ENCODE measurements around the gene SLC6A6. TPM values are rescaled to one million over a fixed set of nuclear protein-coding genes. Genes with fewer than 3 reads are reported as not detected.
A peak's percentile ranks its signal among the peaks of the same experiment; 100 is the strongest.

The SLC6A6 gene
- total RNA-seq, 2 donors from 2014 or later: 51.8 to 68.6 TPM

DNA sequence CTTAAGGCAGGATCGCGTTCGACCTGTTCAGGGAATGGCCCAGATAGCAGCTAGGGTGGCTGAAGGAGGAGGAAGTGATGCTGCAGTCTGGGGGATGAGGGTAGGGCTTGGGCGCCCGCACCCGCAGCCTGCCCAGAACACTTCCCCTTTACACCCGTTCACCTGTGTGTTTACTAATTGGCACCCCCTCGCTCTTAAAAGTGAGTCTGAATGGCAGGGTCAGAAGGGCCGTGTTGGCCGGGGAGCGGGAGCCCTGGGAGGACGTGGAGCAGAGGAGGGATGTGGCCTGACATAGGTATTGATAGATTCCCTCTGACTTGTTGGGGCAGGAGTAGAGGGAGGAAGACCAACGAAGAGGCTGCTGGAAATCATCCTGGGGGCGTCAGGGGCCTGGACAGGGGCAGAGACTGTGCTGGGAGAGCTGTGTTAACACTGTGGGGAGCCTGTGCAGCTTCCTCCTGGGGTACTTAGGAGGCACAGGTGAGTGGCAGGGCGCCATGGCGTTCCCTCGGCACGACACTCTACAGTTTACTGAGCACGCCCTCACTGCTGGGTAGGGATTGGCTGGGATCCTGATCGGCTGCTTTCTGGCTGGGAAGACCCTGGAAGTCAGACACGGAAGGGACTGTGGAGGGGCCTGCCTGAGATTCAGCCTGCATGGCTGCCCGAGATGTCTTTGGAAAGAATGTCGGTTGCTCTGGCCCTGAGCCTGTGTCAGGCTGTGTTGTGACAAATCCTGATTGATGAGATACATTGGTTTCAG is 51.7 kb downstream of the SLC6A6 start:
- H3K27me3 Mint-ChIP-seq: no peaks in the 10 kb centered on the region
- DNase-seq (no peak), ATAC-seq (no peak)
- H3K36me3 Mint-ChIP-seq (ENCODE audit: low read depth): peaks cover 8% of the 10 kb centered on the region
- no peak overlapping the region for H3K4me3 Mint-ChIP-seq
- peak overlapping the region; percentile 83 for H3K27ac Mint-ChIP-seq
- peaks cover 11% of the 10 kb centered on the region for H3K4me1 Mint-ChIP-seq
- H3K9me3 ChIP-seq (ENCODE audit: control insufficient read depth, low read length, poor library complexity, severe bottlenecking): no peaks in the 10 kb centered on the region

DNA sequence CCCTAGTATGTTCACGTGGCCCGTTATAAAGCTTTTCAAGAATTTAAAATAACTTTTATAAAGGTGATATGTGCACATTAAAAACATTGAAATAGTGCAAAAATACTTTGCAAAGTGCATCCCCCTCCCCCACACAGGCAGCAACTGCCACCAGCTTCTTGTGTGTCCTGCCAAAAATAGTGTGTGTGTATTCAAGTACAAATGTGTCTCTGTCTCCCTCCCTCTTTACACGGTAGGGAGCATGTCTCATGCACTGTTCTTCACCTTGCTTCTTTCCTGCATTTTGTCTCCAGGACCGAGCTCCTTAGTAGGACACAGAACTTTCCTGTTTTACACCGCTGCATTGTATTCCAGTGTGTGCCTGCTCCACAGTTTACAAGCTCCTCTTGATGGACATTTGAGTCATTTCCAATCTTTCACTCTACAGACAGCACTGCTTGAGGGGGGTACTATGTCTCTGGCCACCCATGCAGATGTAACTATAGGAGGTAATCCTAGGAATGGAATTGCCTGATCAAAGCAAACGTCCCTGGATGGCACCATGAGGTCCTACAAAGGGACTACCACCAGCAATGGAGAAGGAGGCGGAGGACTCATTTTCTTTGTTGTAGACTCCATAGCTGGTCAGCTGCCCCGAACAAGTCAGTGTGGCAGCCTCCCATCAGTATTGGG is 52.4 kb downstream of the SLC6A6 start:
- no peak overlapping the region for H3K4me3 Mint-ChIP-seq
- no peaks in the 10 kb centered on the region for H3K9me3 ChIP-seq (ENCODE audit: control insufficient read depth, low read length, poor library complexity, severe bottlenecking)
- peaks cover 8% of the 10 kb centered on the region for H3K36me3 Mint-ChIP-seq (ENCODE audit: low read depth)
- H3K4me1 Mint-ChIP-seq: peaks cover 11% of the 10 kb centered on the region
- ATAC-seq (no peak), DNase-seq (no peak)
- no peaks in the 10 kb centered on the region for H3K27me3 Mint-ChIP-seq
- peak overlapping the region; percentile 24 for H3K27ac Mint-ChIP-seq

DNA sequence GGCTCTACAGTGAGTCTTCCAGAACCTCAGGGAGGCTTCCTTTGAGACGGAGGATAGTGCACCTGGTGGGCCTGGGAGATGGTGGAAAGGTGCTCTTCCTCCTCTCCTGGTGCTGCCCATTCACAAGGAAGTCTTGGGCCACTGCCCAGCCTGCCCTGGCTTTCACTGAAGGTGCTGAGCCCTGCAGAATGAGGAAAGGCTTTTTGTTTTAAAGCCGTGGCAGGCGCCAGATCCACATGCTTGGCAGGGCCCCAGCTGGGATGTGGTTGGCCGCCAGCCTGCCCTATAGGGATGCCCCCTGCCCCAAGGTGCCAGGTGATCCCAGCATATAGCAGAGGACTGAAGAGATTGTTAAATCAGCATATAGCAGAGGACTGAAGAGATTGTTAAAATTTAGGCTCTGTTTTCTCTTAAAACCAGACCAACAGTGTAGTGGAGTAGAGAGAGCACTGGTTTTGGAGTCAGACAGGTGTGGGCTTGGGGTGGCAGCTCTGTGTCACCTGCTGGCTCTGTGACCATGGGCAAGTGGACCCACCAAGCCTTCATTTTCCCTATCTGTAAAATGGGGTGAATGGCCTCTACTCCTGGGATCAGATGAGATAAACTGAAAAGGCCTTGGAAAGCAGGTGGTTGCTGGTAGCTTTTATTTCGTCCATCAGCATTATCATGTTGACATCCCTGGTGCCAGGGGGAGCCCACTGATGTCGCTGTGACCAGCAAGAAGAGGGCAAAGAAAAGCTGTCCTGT is 53.3 kb downstream of the SLC6A6 start:
- Mint-ChIP-seq H3K4me3 (no peak overlapping the region), H3K36me3 (ENCODE audit: low read depth) (peaks cover 12% of the 10 kb centered on the region), H3K4me1 (peaks cover 16% of the 10 kb centered on the region), H3K27ac (peak overlapping the region; percentile 24), H3K27me3 (no peaks in the 10 kb centered on the region)
- H3K9me3 ChIP-seq (ENCODE audit: control insufficient read depth, low read length, poor library complexity, severe bottlenecking): no peaks in the 10 kb centered on the region
- no peak for DNase-seq
- no peak for ATAC-seq

DNA sequence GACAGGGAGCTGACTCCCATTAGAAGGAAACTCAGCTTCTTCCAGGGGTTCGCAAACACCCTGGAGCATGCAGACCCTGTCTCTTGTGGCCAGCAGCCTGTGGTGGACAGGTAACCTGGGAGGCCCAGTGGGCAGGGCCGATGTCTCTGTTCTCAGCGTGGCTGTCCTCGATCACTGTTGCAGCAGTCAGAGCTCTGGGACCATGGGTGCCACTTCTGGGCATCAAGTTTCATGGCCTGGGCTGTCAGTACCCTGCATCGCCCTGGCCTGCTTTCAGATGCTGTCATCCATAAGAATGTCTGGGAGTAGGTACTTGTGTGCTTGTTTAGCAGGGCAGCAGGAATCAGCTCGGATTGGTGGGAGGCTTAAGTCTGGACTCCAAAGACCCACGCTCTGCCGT is 54.4 kb downstream of the SLC6A6 start:
- DNase-seq (no peak), ATAC-seq (no peak)
- H3K36me3 Mint-ChIP-seq (ENCODE audit: low read depth): peaks cover 6% of the 10 kb centered on the region
- no peak overlapping the region for H3K27ac Mint-ChIP-seq
- H3K4me3 Mint-ChIP-seq: no peak overlapping the region
- no peaks in the 10 kb centered on the region for H3K27me3 Mint-ChIP-seq
- H3K4me1 Mint-ChIP-seq: peaks cover 10% of the 10 kb centered on the region
- H3K9me3 ChIP-seq (ENCODE audit: control insufficient read depth, low read length, poor library complexity, severe bottlenecking): no peaks in the 10 kb centered on the region

DNA sequence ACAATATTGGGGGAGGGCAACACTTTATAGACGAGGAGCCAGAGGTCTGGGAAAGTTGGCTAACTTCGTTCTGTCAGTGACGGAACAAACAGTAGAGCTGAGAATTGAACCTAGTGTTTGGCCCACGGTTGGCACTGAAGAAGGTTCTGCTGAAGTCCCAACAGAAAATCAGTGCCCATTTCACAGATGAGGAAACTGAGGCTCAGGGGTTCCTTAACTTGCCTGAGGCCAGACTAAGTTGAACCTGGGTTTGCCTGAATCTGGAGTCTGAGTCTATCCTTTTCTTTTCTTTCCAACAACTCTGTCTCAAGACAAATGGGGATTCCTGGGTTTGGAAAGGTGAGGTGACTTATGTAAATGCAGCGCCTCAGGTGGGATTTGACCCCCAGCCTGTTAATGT is 55.1 kb downstream of the SLC6A6 start:
- no peaks in the 10 kb centered on the region for H3K9me3 ChIP-seq (ENCODE audit: control insufficient read depth, low read length, poor library complexity, severe bottlenecking)
- no peak for DNase-seq
- Mint-ChIP-seq H3K4me1 (peaks cover 10% of the 10 kb centered on the region), H3K27ac (peak overlapping the region; percentile 54), H3K27me3 (no peaks in the 10 kb centered on the region), H3K4me3 (no peak overlapping the region), H3K36me3 (ENCODE audit: low read depth) (peaks cover 6% of the 10 kb centered on the region)
- no peak for ATAC-seq

DNA sequence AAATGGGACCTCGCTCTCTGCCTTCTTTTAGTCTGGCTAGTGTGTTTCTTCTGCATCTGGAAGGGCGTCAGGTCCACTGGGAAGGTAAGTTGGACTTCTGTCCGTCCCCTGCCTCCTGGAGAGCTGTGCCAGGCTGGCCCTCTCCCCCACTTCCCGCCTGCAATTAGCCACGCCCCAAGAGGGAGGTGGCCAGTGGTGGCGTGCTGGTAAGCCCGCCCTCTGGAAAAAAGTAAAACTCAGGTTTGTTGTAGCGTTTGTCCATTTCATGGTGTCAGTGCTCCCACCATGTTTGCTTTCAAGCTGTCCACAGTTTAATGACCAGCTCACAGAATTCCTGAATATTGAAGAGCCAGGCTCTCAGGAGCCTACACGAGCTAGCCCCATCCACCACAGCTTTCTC is 55.6 kb downstream of the SLC6A6 start:
- H3K4me3 Mint-ChIP-seq: no peak overlapping the region
- H3K27me3 Mint-ChIP-seq: no peaks in the 10 kb centered on the region
- peaks cover 13% of the 10 kb centered on the region for H3K4me1 Mint-ChIP-seq
- no peaks in the 10 kb centered on the region for H3K9me3 ChIP-seq (ENCODE audit: control insufficient read depth, low read length, poor library complexity, severe bottlenecking)
- no peak for DNase-seq
- ATAC-seq: no peak
- H3K36me3 Mint-ChIP-seq (ENCODE audit: low read depth): peaks cover 8% of the 10 kb centered on the region
- H3K27ac Mint-ChIP-seq: peak overlapping the region; percentile 54

DNA sequence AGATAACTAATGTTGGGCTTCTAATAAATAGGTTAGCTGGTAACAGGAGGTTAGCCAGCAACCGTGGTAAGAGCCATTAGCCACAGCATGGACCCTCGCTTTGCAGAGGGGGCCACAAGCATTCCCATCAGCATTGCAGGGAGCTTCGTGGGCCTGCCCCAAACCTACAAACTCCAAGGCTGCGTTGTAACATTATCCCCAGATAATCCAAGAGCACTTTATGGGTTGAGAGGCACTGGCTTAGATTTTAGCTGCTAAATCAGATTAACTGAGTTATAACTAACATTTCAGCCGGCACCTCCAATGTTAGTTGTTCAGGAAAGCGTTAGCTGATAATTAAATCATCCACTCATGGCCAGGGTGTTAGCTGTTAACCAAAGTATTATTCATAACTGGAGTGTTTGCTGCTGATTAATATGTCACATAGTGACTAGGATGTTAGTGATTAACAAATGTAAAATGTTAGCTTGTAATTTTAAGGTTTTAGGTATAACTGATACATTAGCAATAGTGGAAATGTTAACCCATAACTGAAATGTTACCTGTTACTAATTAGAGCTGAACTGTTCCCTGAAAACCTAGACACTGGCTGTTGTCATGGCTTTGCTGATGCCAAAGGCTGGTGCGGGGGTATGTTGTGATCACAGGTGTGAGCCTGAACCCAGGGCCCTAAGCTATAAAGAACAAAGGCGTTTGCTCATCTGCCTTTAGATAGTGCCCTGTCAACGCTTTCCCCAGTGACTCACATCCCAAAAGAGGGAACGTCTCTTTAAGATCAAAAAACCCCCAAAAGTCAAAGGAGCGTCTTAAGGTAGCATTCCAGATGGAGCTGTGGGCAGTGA is 56.2 kb downstream of the SLC6A6 start:
- ATAC-seq: no peak
- H3K36me3 Mint-ChIP-seq (ENCODE audit: low read depth): peaks cover 5% of the 10 kb centered on the region

DNA sequence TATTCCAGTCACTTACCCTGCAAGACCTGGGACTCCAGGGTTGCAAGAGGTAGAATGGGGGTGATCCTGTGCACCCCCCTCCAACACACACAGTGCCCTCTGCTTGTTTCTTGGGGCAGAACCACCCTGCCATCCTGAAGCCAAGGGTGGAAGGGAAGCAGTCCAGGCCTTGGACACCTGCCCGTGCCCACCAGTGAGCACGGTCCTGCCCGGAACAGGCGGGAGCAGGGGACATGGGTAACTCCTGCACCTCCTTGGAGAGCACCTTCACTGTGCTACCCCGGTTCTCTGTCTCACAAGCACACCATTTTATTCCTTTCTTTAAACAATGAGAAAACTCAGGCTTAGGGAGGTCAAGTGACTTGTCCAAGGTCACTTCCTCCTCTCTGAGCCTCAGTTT is 57.0 kb downstream of the SLC6A6 start:
- Mint-ChIP-seq H3K27me3 (no peaks in the 10 kb centered on the region), H3K4me1 (peaks cover 11% of the 10 kb centered on the region), H3K4me3 (no peak overlapping the region), H3K27ac (no peak overlapping the region), H3K36me3 (ENCODE audit: low read depth) (peaks cover 5% of the 10 kb centered on the region)
- H3K9me3 ChIP-seq (ENCODE audit: control insufficient read depth, low read length, poor library complexity, severe bottlenecking): no peaks in the 10 kb centered on the region
- DNase-seq: no peak
- no peak for ATAC-seq

More for the DNA sequence above, 56.2 kb downstream of the SLC6A6 start:
- H3K4me1 Mint-ChIP-seq: peaks cover 13% of the 10 kb centered on the region
- no peaks in the 10 kb centered on the region for H3K9me3 ChIP-seq (ENCODE audit: control insufficient read depth, low read length, poor library complexity, severe bottlenecking)
- no peak overlapping the region for H3K4me3 Mint-ChIP-seq
- H3K27me3 Mint-ChIP-seq: no peaks in the 10 kb centered on the region
- DNase-seq: no peak
- peak overlapping the region; percentile 54 for H3K27ac Mint-ChIP-seq

DNA sequence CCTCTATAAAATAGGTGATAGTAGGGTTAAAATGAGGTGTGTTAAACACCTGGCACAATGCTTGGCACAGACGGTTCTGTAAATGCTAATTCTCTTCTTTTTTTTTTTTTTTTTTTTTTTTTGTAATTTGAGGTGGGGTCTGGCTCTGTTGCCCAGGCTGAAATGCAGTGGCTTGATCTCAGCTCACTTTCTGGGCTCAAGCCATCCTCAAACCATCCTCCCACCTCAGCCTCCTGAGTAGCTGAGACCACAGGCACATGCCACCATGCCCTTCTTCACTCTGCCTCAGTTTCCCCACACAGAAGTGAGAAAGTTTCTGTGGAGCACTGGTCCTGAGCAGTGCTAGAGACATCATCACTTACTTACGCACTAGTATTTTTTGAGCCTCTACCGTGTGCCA is 57.4 kb downstream of the SLC6A6 start:
- peaks cover 5% of the 10 kb centered on the region for H3K36me3 Mint-ChIP-seq (ENCODE audit: low read depth)
- DNase-seq: no peak
- H3K4me1 Mint-ChIP-seq: peaks cover 11% of the 10 kb centered on the region
- H3K9me3 ChIP-seq (ENCODE audit: control insufficient read depth, low read length, poor library complexity, severe bottlenecking): no peaks in the 10 kb centered on the region
- H3K27ac Mint-ChIP-seq: no peak overlapping the region
- no peak overlapping the region for H3K4me3 Mint-ChIP-seq
- ATAC-seq: no peak
- H3K27me3 Mint-ChIP-seq: no peaks in the 10 kb centered on the region

DNA sequence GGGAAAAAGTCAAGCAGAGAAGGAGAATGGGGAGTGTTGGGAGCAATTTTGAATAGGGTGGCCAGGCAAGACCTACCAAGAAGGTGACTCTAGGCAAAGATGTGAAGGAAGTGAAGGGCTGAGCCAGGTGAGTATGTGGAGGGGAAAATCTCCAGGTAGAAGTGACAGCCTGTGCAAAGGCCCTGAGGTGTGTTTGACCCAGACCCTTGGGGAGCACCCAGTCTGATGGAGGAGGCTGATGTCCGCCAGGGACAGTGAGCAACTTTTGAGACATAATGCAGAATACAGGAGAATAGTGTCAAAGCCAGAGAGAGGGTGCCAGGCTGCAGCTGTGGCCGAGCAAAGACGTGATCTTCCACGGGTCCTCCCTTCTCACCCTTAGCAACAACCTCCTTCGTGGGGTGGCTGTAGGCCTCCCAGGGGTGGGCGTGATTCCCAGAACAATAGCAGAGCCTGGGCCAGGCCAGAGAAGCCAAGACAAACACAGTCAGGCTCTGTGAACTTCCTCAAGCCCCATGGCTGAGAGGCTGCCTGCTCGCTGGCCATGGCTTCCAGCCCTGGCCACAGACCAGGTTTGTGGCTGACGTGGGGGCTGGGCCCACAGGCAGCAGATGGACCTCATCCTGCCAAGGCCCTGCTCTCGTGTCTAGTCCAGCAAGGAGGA is 58.1 kb downstream of the SLC6A6 start:
- no peak overlapping the region for H3K4me3 Mint-ChIP-seq
- ATAC-seq (no peak), DNase-seq (no peak)
- peaks cover 11% of the 10 kb centered on the region for H3K4me1 Mint-ChIP-seq
- H3K9me3 ChIP-seq (ENCODE audit: control insufficient read depth, low read length, poor library complexity, severe bottlenecking): no peaks in the 10 kb centered on the region
- no peak overlapping the region for H3K27ac Mint-ChIP-seq
- H3K27me3 Mint-ChIP-seq: no peaks in the 10 kb centered on the region
- peaks cover 5% of the 10 kb centered on the region for H3K36me3 Mint-ChIP-seq (ENCODE audit: low read depth)

DNA sequence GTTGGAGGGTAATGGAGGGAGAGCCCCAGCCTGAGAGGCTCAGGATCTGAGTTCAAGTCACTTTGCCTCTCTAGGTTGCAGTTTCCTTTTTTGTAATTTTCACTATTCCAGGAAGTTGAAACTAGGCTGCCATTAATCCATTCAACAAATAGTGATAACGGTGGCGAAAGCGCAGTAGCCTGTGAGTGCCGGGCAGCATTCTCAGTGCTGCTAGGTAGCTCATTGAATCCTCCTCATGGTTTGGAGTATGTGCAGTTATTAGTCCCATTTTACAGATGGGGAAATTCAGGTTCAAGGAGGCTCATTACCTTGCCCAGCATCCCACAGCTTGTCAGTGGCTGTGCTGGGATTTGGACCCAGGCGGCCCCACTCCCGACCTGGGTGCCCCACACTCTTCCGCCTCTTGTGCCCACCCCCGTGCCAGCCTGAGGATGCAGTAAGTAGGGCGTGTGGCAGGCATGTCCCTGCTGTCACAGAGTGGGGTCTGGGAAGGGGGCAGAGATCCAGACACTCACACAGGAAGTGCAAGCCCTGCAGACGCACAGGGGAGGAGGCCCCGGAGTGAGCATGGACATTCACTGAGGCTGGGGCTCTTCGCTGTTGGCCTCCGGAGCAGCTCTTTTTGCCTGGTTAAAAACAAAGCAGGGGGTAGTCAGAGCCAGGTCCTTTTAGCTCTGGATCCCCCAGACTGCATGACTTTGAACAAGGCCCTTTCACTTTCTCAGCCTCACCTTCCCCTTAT is 58.8 kb downstream of the SLC6A6 start:
- Mint-ChIP-seq H3K36me3 (ENCODE audit: low read depth) (peaks cover 5% of the 10 kb centered on the region), H3K27me3 (no peaks in the 10 kb centered on the region), H3K4me3 (no peak overlapping the region), H3K27ac (peak overlapping the region; percentile 27), H3K4me1 (peaks cover 11% of the 10 kb centered on the region)
- no peaks in the 10 kb centered on the region for H3K9me3 ChIP-seq (ENCODE audit: control insufficient read depth, low read length, poor library complexity, severe bottlenecking)
- DNase-seq: no peak
- no peak for ATAC-seq
